Fibroblast of mammary gland (primary cell): ENCODE data around the gene PANX2.
A peak's percentile ranks its signal among the peaks of the same experiment; 100 is the strongest.
"Not testable (repeated sequence)": the region's sequence is repeated elsewhere in the genome, so short reads cannot be mapped to it uniquely, and the experiment has no call there.

Experiments
- DNase-seq: peaks from one replicate; pipeline ENCODE4 v3.0.0-alpha.2; 2010; ENCODE audit warnings: low read depth
- H3K4me3 ChIP-seq: 2 replicates; pipeline ENCODE4 v1.5.1; 2011; ENCODE audit warnings: low read depth, mild to moderate bottlenecking, low read length, moderate library complexity; ENCODE audit not compliant: control insufficient read depth
- CTCF ChIP-seq: conservative IDR thresholded peaks from 2 replicates; pipeline ENCODE4 v1.5.1; 2011; ENCODE audit warnings: low read depth, low read length, inconsistent platforms; ENCODE audit not compliant: control insufficient read depth, insufficient read depth

The PANX2 gene

GRCh38 chr22:50134481-50134880 is 36.0 kb upstream of the PANX2 start:
- TF ChIP-seq CTCF, result no peak
- no peak for DNase-seq
- no peak overlapping the region for H3K4me3 ChIP-seq

- no peak overlapping the region for H3K4me3 ChIP-seq
- TF ChIP-seq CTCF, result no peak
- no peak for DNase-seq
Observed at GRCh38 chr22:50136581-50137015, 33.9 kb upstream of the PANX2 start.

GRCh38 chr22:50137277-50137676 is 33.3 kb upstream of the PANX2 start:
- DNase-seq, H3K4me3 ChIP-seq: not testable (repeated sequence)

GRCh38 chr22:50138041-50138440 is 32.5 kb upstream of the PANX2 start:
- DNase-seq, result no peak
- TF ChIP-seq CTCF, result no peak
- no peak overlapping the region for H3K4me3 ChIP-seq

GRCh38 chr22:50138988-50139387 is 31.5 kb upstream of the PANX2 start:
- H3K4me3 ChIP-seq, result no peak overlapping the region
- TF ChIP-seq CTCF, result no peak
- no peak for DNase-seq

GRCh38 chr22:50139843-50140415 is 30.6 kb upstream of the PANX2 start:
- H3K4me3 ChIP-seq, result no peak overlapping the region
- TF ChIP-seq CTCF, result no peak
- DNase-seq, result no peak

- peak; percentile 12 for DNase-seq
- H3K4me3 ChIP-seq, result no peak overlapping the region
- no peak for TF ChIP-seq CTCF
Observed at GRCh38 chr22:50140615-50141014, 29.9 kb upstream of the PANX2 start.

GRCh38 chr22:50141462-50141861 is 29.1 kb upstream of the PANX2 start:
- no peak overlapping the region for H3K4me3 ChIP-seq
- TF ChIP-seq CTCF, result no peak
- no peak for DNase-seq
